IPS DF 19.7 (cell line): Measurements from ENCODE around the gene KRTAP20-4.

Experiments used
- DNase-seq: peaks from one replicate; pipeline ENCODE4 v3.0.0-alpha.2; 2013; ENCODE audit warnings: low read depth, low spot score

The KRTAP20-4 gene

DNA sequence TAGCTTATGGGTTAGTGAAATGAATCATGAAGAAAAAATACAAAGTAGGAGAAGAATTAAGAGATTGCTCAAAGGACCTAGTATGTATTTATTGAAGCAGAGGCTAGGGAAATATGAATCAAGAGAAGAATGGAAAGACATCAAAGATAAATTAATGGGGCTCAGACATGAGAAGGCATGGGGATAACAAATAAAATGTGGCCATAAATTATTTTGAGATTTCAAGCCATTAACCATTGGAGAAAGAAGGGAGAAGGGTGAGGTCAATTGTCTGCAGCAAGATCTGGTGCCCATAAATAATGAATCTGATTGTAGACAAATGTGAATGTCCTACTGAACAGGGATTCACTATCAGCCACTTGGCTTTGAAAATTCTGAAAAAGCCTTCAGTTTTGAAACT lies 32.5 kb downstream of the KRTAP20-4 start:
- no peak for DNase-seq

DNA sequence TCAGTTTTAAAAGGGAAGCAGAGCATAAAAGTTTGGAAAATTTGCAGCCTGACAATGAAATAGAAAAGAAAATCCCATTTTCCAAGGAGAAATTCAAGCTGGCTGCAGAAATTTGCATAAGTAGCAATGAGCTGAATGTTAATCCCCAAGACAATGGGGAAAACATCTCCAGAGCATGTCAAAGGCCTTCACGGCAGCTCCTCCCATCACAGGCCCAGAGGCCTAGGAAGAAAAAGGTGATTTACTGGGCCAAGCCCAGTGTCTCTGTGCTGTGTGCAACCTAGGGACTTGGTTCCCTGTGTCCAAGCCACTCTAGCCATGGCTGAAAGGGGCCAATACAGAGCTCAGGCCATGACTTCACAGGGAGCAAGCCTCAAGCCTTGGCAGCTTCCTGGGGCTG lies 48.3 kb downstream of the KRTAP20-4 start:
- no peak for DNase-seq
